ENCODE measurements around the gene TRIM15. TPM values are rescaled to one million over a fixed set of nuclear protein-coding genes. Genes with fewer than 3 reads are reported as not detected.

The TRIM15 gene
- polyA plus RNA-seq, 1 donor (not counting 4 experiments of a cell fraction or from before 2014, with no cell fraction given): not detected

- dilution Hi-C loops (cut with MboI; ENCODE audit: extremely low pct_ligation_motif_present, low sequenced_read_pairs): no loop called here
- H3K4me3 ChIP-seq (ENCODE audit: control insufficient read depth in 2 of 3, extremely low read depth in 1 of 3, insufficient read depth in 2 of 3, low read depth in 1 of 3, low read length in 3 of 3): peak overlapping the region in 2 of 3 experiments; percentile 28 to 30
- no peak overlapping the region for H2AFZ ChIP-seq (ENCODE audit: control insufficient read depth, low read length)
- peaks cover 3% of the 10 kb centered on the region for H4K20me1 ChIP-seq (ENCODE audit: control insufficient read depth, extremely low read depth, insufficient read depth, low read length)
- no peaks in the 10 kb centered on the region for H3K9me1 ChIP-seq (ENCODE audit: control insufficient read depth, extremely low read depth, insufficient read depth, low read length)
- TF ChIP-seq EZH2 (IDR thresholded peaks at IDR 0.05; ENCODE audit: low read length) (no peak), CTCF (optimal IDR thresholded peaks at IDR 0.05 in 1 of 3, IDR thresholded peaks at IDR 0.05 in 1 of 3, conservative IDR thresholded peaks at IDR 0.05 in 1 of 3; ENCODE audit: extremely low read depth in 1 of 3, insufficient read depth in 2 of 3, low read length in 3 of 3) (no peak)
- H3K4me2 ChIP-seq (ENCODE audit: control insufficient read depth, extremely low read depth, insufficient read depth, low read depth, low read length): peak overlapping the region; percentile 76
- H3K4me1 ChIP-seq (ENCODE audit: control insufficient read depth, extremely low read depth, insufficient read depth, low read length): peaks cover 50% of the 10 kb centered on the region
- peaks cover 0 to 4% of the 10 kb centered on the region in 2 experiments for H3K36me3 ChIP-seq (ENCODE audit: control insufficient read depth in 2 of 2, extremely low read depth in 1 of 2, insufficient read depth in 2 of 2, low read length in 2 of 2)
- H3K9me3 ChIP-seq (ENCODE audit: control insufficient read depth, low read depth, low read length): no peaks in the 10 kb centered on the region
- peaks cover 79% of the 10 kb centered on the region for H3K79me2 ChIP-seq (ENCODE audit: control insufficient read depth, insufficient read depth, low read length)
- H3K27ac ChIP-seq (ENCODE audit: control insufficient read depth, insufficient read depth, low read length): peak overlapping the region; percentile 19
- H3K27me3 ChIP-seq (ENCODE audit: control insufficient read depth, extremely low read depth, insufficient read depth, low read length): no peaks in the 10 kb centered on the region
- H3K9ac ChIP-seq (ENCODE audit: control insufficient read depth, extremely low read depth, insufficient read depth, low read length): peak overlapping the region; percentile 24
- FAIRE-seq (peak; percentile 59), DNase-seq (ENCODE audit: low read depth, low spot score) (no peak)
Observed at GRCh38 chr6:30206799-30207618, 43.7 kb downstream of the TRIM15 start.

DNA sequence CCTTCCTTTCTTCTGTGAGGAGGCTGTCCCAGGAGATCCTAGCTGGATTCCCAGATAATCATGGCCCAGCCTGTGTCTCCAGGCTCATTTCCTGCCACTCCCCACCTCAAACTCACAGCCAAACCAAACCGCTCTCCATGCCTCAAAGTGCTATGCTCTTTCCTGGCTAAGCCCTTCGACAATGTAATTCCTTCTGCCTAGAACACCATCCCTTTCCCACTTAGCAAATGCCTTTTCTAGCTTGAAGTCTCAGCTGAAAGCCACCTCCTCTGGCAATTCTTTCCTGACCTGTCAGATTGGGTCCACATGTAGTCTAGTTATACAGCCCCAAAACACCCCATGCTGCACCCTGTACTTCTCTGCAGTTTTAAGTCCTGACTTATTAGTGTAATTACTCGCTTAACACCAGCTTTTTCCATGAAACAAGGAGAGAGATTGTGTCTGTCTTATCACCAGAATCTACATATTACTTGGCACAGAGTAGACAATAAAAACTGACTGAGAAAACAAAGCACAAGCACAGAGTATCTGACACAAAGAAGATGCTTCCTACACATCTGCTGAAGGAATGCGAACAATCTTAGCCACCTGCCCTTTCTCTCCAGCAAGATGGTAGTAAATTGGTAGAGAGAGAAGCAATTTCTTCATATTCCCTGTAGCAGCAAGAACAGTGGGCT is 44.4 kb downstream of the TRIM15 start:
- dilution Hi-C loops (cut with MboI; ENCODE audit: extremely low pct_ligation_motif_present, low sequenced_read_pairs): no loop called here
- H3K27me3 ChIP-seq (ENCODE audit: control insufficient read depth, extremely low read depth, insufficient read depth, low read length): no peaks in the 10 kb centered on the region
- peaks cover 85% of the 10 kb centered on the region for H3K79me2 ChIP-seq (ENCODE audit: control insufficient read depth, insufficient read depth, low read length)
- no peaks in the 10 kb centered on the region for H3K9me1 ChIP-seq (ENCODE audit: control insufficient read depth, extremely low read depth, insufficient read depth, low read length)
- peaks cover 0 to 4% of the 10 kb centered on the region in 2 experiments for H3K36me3 ChIP-seq (ENCODE audit: control insufficient read depth in 2 of 2, extremely low read depth in 1 of 2, insufficient read depth in 2 of 2, low read length in 2 of 2)
- H3K4me1 ChIP-seq (ENCODE audit: control insufficient read depth, extremely low read depth, insufficient read depth, low read length): peaks cover 45% of the 10 kb centered on the region
- peak overlapping the region; percentile 76 for H3K4me2 ChIP-seq (ENCODE audit: control insufficient read depth, extremely low read depth, insufficient read depth, low read depth, low read length)
- no peak overlapping the region for H2AFZ ChIP-seq (ENCODE audit: control insufficient read depth, low read length)
- peak; percentile 81 for FAIRE-seq
- peaks cover 3% of the 10 kb centered on the region for H4K20me1 ChIP-seq (ENCODE audit: control insufficient read depth, extremely low read depth, insufficient read depth, low read length)
- peak overlapping the region; percentile 19 for H3K27ac ChIP-seq (ENCODE audit: control insufficient read depth, insufficient read depth, low read length)
- H3K4me3 ChIP-seq (ENCODE audit: control insufficient read depth in 2 of 3, extremely low read depth in 1 of 3, insufficient read depth in 2 of 3, low read depth in 1 of 3, low read length in 3 of 3): peak overlapping the region in 2 of 3 experiments; percentile 28 to 30
- TF ChIP-seq EZH2 (IDR thresholded peaks at IDR 0.05; ENCODE audit: low read length): no peak
- TF ChIP-seq CTCF (optimal IDR thresholded peaks at IDR 0.05 in 1 of 3, IDR thresholded peaks at IDR 0.05 in 1 of 3, conservative IDR thresholded peaks at IDR 0.05 in 1 of 3; ENCODE audit: extremely low read depth in 1 of 3, insufficient read depth in 2 of 3, low read length in 3 of 3): no peak
- H3K9me3 ChIP-seq (ENCODE audit: control insufficient read depth, low read depth, low read length): no peaks in the 10 kb centered on the region
- no peak for DNase-seq (ENCODE audit: low read depth, low spot score)
- peak overlapping the region; percentile 24 for H3K9ac ChIP-seq (ENCODE audit: control insufficient read depth, extremely low read depth, insufficient read depth, low read length)
